GM21447 (cell line): ENCODE measurements around the gene GAS6.

Experiments used
- ATAC-seq: cut with Tn5 transposase; IDR thresholded peaks from one replicate; pipeline ENCODE4 v1.9.1; 2021; ENCODE audit not compliant: unreplicated experiment

Gene GAS6

GRCh38 chr13:113825841-113826240 lies 38.0 kb downstream of the GAS6 start:
- ATAC-seq, result no peak

- no peak for ATAC-seq
These were observed 40.1 kb downstream of the GAS6 start for GRCh38 chr13:113823771-113824170.

- no peak for ATAC-seq
These were observed 40.7 kb downstream of the GAS6 start for GRCh38 chr13:113822956-113823744.

- ATAC-seq, result no peak
These were observed 41.6 kb downstream of the GAS6 start for GRCh38 chr13:113822266-113822665.

GRCh38 chr13:113821847-113822246 lies 42.0 kb downstream of the GAS6 start:
- no peak for ATAC-seq

- no peak for ATAC-seq
These were observed 42.8 kb downstream of the GAS6 start for GRCh38 chr13:113820813-113821651.

GRCh38 chr13:113819731-113820715 lies 43.9 kb downstream of the GAS6 start:
- no peak for ATAC-seq

GRCh38 chr13:113819341-113819730 lies 44.5 kb downstream of the GAS6 start:
- ATAC-seq, result no peak

- ATAC-seq, result no peak
These were observed 45.1 kb downstream of the GAS6 start for GRCh38 chr13:113818700-113819295.

- ATAC-seq, result no peak
These were observed 45.8 kb downstream of the GAS6 start for GRCh38 chr13:113817860-113818691.

- no peak for ATAC-seq
These were observed 46.7 kb downstream of the GAS6 start for GRCh38 chr13:113816946-113817859.

- ATAC-seq, result no peak
These were observed 47.5 kb downstream of the GAS6 start for GRCh38 chr13:113816254-113816929.

GRCh38 chr13:113815151-113816058 lies 48.5 kb downstream of the GAS6 start:
- ATAC-seq, result no peak

- ATAC-seq, result no peak
These were observed 49.4 kb downstream of the GAS6 start for GRCh38 chr13:113814435-113814821.

GRCh38 chr13:113813749-113814434 lies 50.0 kb downstream of the GAS6 start:
- ATAC-seq, result no peak

GRCh38 chr13:113813070-113813748 lies 50.7 kb downstream of the GAS6 start:
- ATAC-seq, result no peak
